HuH-7.5 (cell line): ENCODE results near the gene NOL9.
A peak's percentile ranks its signal among the peaks of the same experiment; 100 is the strongest.
"Not testable (repeated sequence)": the region's sequence is repeated elsewhere in the genome, so short reads cannot be mapped to it uniquely, and the experiment has no call there.

Experiments used
- DNase-seq: peaks from one replicate; pipeline ENCODE4 v3.0.0; 2011; ENCODE audit warnings: low spot score

The NOL9 gene

DNA sequence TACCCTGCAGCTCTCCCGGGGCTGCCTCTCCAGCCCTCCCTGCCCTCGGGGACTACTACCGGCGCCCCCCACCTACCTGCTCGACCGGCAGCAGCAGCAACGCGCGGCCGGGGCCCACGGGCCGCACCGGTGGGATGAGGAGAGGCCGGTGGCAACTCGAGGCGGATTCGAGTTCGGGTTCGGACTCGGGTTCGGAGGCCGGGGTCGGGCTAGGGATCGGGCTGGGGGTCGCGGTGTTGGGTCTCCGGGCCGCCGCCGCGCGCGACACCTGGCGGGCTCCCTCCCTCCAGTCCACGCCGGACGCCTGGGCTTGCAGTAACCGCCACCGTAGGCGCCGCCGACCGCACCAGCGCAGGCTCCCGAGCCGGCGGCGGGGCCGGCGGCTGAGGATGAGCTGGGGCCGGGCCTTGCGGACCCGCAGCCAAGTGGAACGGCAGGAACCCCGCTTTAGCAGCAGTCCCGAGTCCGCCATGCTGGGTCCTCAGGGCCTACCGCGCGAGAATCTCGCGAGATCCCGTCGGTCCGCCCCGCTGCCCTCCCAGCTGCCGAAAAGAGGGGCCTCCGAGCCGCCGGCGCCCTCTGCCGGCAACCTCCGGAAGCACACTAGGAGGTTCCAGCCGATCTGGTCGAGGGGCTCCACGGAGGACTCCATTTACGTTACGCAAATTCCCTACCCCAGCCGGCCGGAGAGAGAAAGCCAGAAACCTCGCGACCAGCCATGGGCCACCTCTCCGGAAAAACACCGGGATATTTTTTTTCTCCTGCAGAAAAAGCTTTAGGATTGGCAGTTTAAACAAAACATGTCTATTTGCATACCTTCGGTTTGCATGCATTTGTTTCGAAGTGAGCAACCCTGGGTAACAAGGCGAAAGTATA lies at the start of gene NOL9:
Gene NOL9, minus strand, starts transcription at position 483 of the 876 bp plus-strand sequence. Its CDS starts 11 bp downstream, at position 472.
- peak; percentile 92 for DNase-seq

DNA sequence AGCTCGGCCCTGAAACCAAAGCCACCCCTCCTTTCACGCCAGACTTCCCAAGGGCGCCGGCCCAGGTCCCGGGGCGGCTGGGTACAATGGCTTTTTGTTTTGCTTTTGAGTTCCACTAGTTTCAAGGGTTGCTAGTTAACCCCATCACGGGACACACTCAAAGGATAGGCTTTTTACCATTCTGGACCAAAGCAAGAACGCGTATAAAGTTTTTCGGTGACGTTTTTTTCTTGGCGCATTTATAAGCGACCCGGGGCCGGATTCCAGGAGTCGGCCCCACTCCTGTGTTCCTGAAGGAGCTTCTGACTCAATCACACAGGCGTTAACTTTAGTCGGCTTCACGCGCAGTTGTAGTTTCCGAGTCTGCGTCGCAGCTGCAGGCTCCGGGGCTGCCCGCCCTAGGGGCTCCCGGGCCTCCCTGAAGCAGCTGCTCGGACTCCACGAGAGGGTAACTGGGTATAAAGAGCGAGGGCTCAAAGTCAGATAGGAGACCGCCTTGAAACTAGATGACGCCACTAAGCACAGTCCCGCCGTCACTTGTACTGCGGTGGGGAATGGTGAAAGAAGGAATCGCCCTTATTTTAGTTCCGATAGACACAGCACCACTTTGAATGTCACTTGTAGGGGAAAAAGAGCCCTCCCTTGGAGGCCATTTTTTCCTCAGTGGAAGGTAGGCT lies 49.1 kb upstream of the NOL9 start:
- DNase-seq = no peak

DNA sequence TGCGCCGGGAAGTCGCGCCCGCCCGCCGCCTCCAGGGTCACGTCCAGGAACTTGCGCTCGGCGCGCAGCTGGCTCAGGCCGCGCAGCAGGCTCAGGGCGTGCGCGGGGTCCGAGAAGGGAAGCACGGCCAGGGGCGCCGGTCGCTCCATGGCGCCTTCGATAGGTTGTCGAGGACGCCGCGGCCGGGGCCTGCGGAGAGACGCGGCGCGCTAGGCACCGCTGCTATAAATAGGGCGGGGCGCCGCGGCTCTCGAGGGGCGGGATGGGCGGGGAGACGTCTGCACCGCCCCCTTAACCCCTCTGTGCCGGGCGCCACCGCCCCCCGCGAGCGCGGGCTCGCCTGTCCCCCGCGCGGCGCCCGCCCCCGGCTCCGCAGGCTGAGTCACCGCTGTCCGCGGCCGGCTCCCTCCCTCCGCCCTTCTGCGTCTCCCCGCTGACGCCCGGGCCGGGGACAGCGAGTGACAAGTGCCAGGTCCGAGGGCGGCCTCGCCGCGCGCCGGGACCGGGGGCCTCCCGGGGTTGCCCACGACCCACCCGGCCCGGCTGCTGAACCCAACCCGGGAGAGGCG lies 48.4 kb upstream of the NOL9 start, which contains the start of gene KLHL21:
Gene KLHL21, minus strand, starts transcription at position 201 of the 569 bp plus-strand sequence. Its CDS starts 52 bp downstream, at position 149.
- peak; percentile 87 for DNase-seq

DNA sequence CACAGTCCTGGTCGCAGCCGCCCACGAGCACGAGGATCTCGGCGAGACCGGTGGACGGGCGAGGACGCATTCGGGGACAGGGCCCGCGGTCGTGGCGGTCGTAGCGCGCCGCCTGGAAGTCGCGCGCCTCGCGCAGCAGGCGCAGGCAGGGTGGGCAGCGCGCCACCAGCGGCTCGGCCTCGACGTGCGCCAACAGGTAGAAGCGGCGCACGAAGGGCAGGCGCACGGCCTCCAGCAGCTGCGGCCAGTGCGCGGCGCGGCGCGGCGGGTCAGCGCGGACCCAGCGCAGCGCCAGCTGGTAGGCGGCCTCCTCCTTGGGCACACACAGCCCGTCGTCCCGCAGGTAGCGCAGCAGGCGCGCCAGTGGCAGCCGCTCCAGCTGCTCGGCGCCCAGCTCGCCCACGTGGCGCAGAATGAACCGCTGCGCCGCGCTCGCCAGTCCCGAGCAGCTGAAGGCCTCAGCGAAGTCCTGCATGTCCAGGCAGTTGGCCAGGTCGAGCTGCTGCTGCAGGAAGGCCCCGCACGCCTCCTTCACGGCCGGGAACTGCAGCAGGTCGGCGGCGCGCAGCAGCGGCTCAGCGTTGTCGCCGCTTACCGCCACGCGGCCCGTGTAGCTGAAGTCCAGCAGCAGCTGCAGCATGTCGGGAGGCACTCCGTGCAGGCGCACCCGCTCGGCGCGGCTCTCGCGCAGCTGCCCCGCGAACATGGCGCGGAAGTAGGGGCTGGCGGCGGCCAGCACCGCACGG lies 47.8 kb upstream of the NOL9 start:
- DNase-seq = no peak

DNA sequence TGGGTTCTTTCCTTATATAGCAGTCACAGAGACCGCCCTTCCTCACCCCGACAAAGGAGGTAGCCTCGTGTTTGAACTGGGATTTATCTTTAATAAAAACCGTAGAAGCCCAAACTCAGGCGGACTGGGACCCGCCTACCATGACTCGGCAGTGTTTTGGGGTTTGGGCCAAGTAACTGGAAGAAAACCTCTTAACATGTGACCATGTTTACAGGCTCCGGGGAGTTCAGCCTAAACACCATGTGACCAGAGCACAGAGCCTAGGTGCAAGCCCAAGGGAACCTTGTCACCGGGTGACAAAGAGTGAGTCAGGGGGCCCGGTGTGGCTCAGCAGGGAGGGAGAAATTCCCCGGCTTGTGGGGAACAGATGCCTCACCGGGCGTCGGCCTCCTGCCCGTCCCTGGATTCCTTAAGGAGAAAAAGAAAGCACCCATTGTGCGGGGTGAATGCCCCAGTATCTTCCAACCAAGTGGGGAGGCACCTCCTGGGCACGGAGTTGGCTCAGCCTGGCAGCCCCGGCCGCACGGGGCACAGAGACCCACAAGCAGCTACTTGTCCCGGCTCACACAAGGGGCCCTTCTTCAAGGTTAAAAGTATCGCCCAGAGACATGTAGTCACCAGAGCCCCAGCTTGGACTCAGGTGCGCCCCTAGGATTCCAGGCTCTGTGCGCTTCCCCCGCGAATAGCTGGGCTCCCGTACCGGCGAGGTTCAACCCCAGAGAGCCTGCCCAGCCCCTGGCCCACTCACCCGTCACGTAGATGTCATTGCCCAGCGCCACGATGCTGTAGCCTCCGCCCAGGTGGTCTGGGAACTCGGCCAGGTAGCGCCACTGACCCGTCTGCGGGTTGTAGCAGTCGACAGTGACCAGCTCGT lies 47.0 kb upstream of the NOL9 start:
- DNase-seq = peak; percentile 65

DNA sequence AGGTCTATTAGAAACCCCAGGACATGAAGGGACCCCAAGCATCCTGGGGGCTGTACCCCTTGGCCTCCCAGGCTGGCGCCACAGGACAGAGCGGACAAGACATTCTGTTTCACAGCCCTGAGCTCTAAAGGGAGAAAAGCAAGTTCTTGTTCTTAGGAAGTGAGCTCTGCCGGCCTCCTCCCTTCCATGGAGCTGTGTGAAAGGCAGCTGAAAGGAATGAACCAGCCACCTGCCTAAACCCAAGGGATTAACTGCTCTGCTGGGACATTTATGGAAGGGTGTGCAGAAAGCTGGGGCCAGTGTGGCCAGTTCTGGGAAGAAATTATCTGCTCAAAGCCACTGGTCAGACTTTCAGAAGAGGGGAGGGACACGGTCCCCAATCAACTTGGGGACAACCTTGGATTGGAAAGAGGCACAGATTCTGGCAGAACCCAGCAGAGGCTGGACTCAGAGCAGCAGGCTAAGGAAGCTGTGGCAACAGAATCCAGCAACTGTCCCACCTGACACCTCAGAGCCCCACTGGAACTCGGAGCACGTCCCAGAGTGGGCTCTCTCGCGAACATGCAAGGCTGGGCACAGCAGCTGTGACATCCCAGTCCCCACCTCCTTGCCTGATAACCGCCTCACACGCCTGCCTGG lies 46.2 kb upstream of the NOL9 start:
- no peak for DNase-seq

DNA sequence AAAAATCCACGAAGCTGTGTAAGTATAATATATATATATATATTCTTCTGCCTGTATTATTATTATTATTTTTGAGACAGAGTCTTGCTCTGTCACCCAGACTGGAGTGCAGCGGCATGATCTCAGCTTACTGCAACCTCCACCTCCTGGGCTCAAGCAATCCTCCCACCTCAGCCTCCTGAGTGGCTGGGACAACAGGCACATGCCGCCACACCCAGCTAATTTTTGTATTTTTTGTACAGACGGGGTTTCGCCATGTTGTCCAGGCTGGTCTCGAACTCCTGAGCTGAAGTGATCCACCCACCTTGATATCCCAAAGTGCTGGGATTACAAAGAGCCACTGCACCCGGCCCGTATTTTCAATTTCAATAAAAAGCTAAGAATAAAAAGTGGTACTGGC lies 45.7 kb upstream of the NOL9 start:
- not testable (repeated sequence) for DNase-seq

DNA sequence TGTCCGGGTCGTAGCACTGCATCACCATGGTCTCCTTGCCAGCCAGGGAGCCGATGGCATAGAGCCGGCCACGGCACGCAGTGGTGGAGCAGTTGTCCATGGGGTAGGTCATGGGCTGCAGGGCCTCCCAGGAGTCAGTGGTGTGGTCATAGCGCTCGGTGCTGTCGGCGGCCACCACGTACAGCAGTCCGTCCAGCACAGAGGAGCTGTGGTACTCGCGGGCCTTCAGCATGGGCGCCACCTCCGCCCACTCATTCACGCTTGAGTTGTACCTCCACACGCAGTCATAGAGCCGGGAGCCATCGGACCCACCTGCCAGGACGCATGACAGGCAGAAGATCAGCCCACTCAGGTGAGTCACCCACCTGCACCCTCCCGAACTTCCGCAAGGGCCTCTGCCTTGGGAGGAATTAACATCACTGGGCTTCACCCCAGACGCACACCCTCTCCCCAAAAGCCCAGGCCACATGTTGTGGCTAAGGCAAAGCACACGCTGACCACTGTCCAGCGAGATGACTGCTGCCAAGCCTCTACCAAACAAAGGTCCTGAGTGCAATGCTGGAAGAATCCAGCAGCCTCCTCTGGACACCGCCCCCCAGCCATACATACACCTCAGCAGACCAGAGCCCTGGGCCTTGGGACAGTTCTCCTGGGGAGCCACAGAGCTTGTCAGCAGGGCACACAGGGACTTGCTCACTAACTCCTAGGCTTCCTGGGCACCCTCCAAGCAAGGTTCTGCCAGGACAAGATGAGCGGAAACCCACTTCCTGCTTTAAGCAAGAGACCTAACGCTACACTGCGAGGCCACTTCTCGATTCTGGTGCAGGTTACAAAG lies 45.0 kb upstream of the NOL9 start:
- no peak for DNase-seq

DNA sequence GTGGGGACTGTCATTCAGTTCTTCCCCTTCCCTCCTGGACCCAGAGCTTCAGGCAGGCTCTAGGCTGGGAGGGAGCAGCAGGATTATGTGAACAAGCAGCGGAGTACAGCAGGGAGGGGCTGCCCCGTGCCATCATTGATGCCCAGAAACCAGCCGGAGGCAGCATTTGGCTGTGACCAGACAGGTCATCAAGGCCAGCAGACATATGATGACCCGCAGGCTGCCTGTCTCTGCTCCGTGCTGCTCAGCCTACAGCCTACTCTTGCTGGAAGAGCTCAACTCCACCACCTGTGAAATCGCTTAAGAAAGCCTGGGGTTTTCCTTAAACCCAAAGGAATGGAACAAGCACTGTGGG lies 43.4 kb upstream of the NOL9 start:
- no peak for DNase-seq

DNA sequence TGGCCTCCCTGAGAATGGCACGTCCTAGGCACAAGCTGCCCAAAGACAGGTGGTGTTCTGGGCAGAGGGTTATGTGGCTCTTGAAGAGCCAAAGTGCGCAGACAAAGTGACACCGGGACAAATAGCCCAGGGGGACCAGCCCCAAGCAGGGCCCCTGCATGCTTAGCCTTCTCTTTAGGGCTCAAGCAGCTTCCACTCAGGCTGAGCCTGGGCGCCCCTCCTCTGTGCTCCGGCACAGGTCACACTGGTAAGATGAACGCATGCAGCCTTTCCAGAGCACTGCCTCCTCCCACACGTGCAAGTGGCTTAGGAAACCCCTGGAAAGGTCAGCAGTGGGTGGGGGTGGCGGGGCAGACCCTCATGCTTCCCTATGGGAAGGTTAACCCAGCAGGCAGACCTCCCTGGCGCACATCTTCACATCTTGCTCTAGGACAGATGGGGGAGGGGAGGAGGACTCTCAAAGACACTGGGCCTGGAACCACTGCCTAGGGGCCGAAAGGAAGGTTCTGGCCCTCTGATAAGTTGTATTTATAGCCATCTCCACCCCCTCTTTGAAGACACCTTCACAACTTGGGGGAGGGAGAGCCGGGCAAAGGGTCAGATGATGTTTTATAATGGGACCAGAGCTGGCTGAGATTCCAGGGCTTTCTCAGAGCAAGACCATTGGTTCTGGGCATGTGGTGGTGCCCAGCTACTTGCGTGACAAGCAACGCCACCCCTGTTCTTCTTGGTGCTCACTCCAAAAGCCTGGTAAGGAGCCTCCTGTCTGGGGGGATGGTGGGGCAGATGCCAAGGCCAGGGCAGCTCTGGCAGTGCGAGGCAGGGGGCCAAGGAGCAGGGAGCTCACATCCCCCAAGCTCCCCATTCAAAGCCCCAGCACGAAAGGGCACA lies 42.8 kb upstream of the NOL9 start:
- no peak for DNase-seq

DNA sequence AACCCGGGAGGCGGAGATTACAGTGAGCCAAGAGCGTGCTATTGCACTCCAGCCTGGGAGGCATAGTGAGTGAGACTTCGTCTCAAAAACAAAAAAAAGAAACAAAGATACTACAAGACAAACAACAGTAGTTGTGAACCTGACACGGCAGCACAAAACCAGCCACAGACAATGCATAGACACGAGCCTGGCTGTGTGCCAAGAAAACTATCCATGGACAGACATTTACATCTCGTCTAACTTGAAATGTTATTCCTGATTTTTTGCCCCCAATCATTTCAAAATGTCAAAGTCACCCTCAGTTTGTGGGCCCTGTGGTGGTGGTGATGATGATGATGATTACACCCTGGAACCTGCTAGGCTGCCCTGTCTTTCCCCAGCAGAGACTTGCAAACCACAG lies 42.0 kb upstream of the NOL9 start:
- no peak for DNase-seq

DNA sequence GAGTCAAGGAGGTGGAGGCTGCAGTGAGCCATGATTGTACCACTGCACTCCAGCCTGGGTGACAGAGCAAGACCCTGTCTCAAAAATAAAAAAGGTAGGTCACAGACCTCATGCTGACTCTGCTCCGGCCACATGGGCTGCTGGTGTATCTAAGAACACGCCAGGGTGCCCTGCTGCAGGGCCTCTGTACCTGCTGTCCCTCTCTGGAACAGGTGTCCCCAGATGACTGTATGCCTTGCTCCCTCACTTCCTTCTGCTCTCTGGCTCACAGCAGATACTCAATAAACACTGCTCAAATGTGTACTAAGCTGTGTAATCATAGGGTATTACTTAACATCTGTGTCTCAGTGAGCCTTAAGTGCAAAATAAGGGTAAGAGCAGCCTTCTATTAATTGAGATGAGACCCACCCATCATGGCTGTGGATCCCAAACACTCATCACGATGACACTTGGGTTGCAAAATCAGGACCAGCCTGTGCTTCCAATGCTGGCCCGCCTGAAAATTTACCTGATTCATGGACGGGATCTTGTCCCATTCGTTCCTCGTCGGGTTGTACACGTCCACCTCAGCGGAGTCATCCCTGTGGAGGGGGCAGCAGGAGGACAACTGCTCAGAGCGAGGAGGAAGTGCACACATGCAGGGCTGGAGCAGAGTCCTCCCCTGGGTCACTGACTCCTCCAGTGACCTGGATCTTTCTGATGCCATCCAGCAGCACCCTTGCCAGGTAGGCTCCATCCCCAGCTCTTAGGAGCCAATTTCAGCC lies 40.8 kb upstream of the NOL9 start:
- no peak for DNase-seq

DNA sequence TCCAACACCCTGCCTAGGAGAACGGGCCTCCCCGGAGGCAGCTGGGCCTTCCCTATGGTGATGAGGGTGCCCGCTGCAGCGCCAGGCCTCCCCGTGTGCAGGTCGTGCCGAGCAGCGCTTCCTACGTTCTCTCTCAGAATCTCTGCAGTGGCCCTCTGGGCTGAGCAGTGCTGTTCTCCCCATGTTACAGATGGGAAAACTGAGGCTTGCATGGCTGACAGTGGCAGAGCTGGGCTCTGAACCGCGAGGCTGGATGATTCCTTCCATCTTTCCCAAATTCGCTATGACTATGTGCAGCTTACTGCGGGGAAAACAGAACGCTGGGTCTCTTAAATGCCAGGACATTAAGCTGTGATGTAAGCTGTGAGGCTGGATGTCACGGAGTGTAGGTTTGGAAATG lies 39.5 kb upstream of the NOL9 start:
- no peak for DNase-seq

DNA sequence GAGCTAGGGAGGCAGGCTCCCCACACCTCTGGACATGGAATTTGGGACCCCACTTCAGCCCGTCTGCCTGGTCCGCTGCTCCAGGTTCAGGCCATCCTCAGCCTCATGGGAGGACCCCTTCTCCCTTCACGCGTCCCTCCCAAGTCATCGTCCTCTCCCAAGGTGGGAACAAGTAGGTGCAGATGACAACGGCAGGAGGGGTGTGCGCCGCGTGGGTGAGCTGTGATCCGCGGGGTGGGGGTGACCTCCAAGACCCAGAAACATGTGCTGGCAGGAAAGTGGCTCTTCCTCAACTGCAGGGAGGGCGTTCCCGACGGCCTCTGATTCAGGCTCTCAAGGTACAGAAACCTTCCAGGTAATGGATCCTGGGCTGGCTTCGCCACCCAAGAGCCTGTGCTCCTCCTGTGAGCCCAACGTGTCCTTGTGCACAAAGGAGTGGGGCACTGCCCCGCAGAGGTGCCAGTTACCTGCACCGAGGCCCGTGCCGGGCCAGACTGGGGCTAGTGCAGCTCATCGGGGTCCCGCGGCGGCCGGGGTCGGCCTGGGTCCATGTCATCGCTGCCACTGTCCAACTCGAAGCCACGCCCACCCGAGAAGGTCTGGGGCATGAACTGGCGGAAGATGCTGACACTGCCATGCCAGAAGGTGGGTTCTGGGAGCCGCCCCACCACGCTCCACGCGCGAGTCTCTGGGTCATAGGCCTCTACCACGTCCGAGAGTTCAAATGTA lies 38.7 kb upstream of the NOL9 start:
- no peak for DNase-seq

DNA sequence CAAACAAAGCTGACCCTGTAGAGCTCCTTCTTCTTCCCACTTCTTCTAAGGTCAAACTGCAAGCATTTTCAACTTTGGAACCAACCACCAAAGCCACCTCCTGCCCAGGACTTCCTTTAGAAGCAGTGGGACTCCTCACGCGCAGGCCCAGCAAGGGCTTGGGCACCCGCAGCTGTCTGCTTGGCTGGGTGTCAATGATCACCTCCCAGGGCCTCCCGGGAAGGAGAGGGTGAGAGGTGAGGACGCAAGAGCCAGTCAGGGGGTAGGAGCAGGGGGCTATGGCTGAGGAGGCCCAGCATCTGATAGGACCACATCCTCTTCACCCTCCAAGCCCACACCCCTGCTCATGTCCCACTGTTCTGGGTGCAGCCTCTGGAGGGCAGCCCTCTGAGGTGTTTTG lies 38.1 kb upstream of the NOL9 start:
- no peak for DNase-seq

DNA sequence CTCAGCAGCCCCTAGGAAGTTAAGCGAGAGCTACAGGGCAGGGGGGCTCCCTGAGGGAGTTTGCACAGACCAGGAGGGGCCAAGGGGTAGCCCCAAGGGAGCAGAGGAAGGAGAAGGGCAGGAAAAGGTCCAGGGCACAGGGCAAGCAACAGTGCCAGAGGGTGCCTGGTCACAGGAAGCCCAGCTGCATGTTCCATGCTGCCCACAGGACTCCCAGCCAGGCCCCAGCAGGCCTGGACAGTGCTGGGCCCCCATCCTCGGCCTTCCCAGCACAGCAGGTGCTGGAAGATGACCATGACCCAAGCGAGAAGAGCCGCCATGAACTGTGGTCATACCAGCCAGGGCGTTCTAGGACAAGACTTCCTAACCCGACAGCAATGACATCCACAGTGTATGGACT lies 37.3 kb upstream of the NOL9 start:
- DNase-seq = no peak

DNA sequence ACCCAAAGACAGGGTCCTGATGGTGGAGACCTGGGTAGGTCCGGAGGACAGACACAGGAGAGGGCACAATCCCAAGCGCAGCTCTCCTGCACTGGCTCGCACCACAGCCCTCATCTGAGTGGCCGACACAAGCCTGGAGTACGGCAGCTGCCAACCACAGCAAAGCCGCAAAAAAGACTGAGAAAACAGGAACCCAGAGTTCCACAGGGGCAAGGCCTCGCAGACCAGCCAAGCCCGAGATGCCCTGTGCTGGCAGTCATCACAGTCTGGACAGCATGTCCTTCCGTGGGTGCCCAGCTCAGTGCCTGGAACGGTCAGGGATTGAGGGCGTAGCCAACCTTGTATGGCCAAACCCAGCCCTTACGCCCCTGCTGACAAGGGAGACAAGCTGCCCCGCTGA lies 36.9 kb upstream of the NOL9 start:
- DNase-seq = no peak
